ENCODE data around the gene ITGAL.

The ITGAL gene

GRCh38 chr16:30571445-30572322 lies 99.1 kb downstream of the ITGAL start, which contains the start of gene ZNF688:
Gene ZNF688, minus strand, starts transcription at chr16:30571714. Its CDS starts 85 bp downstream, at chr16:30571629.
- peak; percentile 96 for DNase-seq
